GM12892 (cell line): ENCODE measurements around the gene KLK15.

Source experiments
- POLR2A ChIP-seq: IDR thresholded peaks from 2 replicates; pipeline ENCODE4 v1.6.1; 2011; ENCODE audit warnings: low read depth, low read length, control low read depth
- TAF1 ChIP-seq: IDR thresholded peaks from 2 replicates; pipeline ENCODE4 v1.6.1; 2011; ENCODE audit warnings: low read depth, mild to moderate bottlenecking, control low read depth, low read length, borderline replicate concordance

DNA sequence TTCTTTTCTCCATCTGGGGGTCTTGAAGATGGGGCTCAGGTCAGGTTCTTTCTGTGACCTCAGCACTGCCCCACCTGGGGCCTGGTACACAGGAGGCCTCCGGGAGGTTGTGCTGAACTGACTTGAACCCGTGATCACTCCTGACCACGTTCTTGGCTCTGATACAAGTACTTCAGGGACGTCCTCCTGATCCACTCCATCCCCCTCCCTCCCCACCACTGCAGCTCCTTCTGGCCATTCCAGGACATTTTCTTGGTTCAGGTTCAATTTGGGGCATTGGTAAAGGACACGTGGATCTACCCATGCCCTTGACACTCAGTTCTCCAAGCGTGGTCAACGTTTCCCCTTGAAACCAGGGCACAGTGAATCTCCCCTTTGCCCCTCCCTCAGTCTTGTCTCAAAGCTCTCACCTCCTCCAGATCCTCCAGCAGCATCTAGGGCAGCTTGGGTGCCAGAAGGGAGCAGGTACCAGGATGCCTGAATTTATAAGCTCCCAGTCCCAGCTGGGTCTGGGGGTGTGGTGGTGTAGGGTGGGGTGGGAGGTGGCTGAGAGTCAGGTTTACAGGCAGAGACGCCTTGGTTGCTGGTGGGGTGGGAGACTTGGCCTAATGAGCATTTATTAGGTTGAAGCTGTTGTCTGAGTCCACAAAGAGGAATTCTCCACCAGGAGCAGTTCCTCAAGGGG is at the start of gene KLK15:
- TF ChIP-seq TAF1 (no peak), POLR2A (no peak)
